SH-SY5Y (cell line): ENCODE results near the gene AP2S1.

Experiments used
- GATA2 ChIP-seq: IDR thresholded peaks from 2 replicates; pipeline ENCODE4 v1.6.1; 2011; ENCODE audit warnings: mild to moderate bottlenecking, low read depth, low read length
- GATA3 ChIP-seq: IDR thresholded peaks from 2 replicates; pipeline ENCODE4 v1.6.1; 2011; ENCODE audit warnings: low read depth, mild to moderate bottlenecking, low read length, moderate library complexity

DNA sequence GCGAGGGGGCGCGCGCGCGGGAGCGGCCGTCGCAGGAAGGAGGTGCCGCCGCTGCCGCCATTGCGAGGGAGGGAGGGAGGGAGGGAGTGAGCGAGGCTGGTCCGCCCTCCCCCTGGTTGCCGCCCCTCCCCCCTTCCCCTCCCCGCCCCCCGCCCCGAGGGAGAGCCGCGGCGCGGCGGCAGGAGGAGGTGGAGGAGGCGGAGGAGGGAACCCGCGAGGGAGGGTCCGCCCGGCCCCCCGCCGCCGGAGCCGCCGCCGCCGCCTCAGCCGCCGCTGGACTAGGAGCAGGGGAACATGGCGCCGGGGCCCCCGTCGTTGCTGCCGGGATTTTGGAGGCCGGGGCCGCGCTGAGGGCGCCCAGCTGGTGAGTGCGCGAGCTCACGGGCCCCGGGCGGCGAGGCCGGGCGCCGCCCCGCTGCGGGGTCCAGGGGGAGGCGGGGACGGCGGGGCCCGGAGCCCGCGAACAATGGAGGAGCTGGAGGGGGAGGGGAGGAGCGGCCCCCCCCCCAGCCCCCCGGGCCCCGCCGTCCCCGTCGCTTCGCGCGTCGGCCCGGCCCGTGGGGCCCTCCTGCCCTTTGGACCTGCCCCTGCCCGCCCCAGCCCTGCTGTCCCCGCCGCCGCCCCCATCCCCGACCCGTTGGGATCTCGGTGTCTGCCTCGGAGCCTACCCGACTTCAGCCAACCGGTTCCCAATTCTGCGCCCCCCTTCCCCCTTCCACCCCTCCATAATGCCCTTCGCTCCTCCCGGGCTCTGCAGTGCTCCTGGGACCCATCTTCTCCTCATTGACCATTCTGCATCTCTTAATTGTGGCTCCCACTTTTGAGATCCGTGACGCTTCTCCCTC lies 10.4 kb upstream of the AP2S1 start, which contains the start of gene ARHGAP35:
- TF ChIP-seq GATA2 (no peak), GATA3 (no peak)
